ENCODE data around the gene FUBP1. TPM values are rescaled to one million over a fixed set of nuclear protein-coding genes. Genes with fewer than 3 reads are reported as not detected.

The FUBP1 gene
- total and polyA plus RNA-seq, 2 of the 13 experiments (the other 11 are each of a cell fraction or from before 2014, with no cell fraction given): 98.1 to 166 TPM

DNA sequence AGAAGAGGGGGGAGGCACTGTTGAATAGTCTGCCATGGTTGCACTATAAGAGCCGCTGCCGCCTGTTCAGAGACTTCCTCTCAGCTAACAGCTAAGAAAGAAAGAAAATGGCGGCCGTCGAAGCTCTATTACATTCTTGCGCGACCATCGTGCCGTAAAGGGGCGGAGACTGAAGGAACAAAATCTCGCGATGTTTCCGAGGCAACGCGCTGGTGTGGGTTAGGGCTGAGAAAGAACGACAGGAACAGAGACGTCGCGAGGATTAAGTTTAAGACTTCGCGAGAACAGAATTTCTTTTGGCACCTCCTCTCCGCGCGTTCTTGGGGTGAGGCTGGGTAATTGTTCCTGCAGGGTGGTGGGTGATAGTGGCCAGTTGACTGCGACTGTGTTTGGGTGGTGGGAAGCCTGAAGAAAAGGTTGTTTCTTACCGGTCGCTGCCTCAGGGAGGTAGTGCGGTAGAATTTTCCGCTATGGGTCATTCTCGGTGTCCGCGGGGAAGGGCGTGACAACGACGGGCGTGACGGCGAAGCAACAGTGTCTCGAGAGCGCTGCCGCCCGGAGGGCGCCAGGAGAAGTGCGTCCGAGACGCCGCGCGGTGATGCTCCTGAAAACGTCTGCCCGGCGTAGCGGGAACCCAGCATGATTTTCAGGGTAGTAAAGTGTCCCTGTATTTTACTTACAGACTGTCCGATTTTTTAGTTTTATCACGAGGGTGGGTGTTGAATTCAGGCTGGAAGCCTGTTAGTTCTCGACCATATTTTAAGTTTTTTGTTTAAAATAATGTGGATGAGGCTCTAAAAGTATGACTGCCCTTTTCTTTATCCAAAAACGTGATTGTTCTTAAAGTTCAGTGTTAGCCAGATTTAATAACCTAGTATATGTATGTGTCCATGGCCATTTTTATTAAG, at the start of gene FUBP1 (continued):
- TF ChIP-seq HOXA5 (CRISPR knock-in tag; IDR thresholded peaks at IDR 0.05) (no peak; the same call in 1 of the 2 replicates), SSRP1 (CRISPR knock-in tag; IDR thresholded peaks at IDR 0.05) (no peak), ZNF3 (CRISPR knock-in tag; IDR thresholded peaks at IDR 0.05) (no peak), REL (CRISPR knock-in tag; conservative IDR thresholded peaks at IDR 0.05) (0 out of 2 replicates have a peak, but pooled peaks have one; percentile 47), SNRNP70 (IDR thresholded peaks at IDR 0.05; ENCODE audit: low read depth, low read length) (no peak), GATAD1 (CRISPR knock-in tag; IDR thresholded peaks at IDR 0.05) (peak; percentile 79), SMAD1 (CRISPR knock-in tag; IDR thresholded peaks at IDR 0.05; ENCODE audit: borderline replicate concordance, low read depth) (no peak), GPN1 (CRISPR knock-in tag; IDR thresholded peaks at IDR 0.05; ENCODE audit: borderline replicate concordance) (no peak), ZNF256 (CRISPR knock-in tag; conservative IDR thresholded peaks at IDR 0.05) (no peak), ZNF615 (CRISPR knock-in tag; IDR thresholded peaks at IDR 0.05; ENCODE audit: borderline replicate concordance) (0 out of 2 replicates have a peak, but pooled peaks have one; percentile 74), HIVEP1 (CRISPR knock-in tag; IDR thresholded peaks at IDR 0.05) (0 out of 2 replicates have a peak, but pooled peaks have one; percentile 18), ZNF432 (CRISPR knock-in tag; IDR thresholded peaks at IDR 0.05; ENCODE audit: borderline replicate concordance) (no peak), ZNF737 (CRISPR knock-in tag; IDR thresholded peaks at IDR 0.05; ENCODE audit: borderline replicate concordance) (no peak), GABPA (IDR thresholded peaks at IDR 0.05; ENCODE audit: low read depth, low read length) (no peak), GABPA (CRISPR knock-in tag; IDR thresholded peaks at IDR 0.05; ENCODE audit: low read depth) (0 out of 2 replicates have a peak, but pooled peaks have one; percentile 4), NCOR1 (IDR thresholded peaks at IDR 0.05; ENCODE audit: borderline replicate concordance, low read length) (no peak; the same call in 1 of the 2 replicates), SMC3 (IDR thresholded peaks at IDR 0.05; ENCODE audit: low read length) (no peak), ZSCAN29 (CRISPR knock-in tag; conservative IDR thresholded peaks at IDR 0.05) (no peak; the same call in 1 of the 2 replicates), TBX2 (CRISPR knock-in tag; IDR thresholded peaks at IDR 0.05; ENCODE audit: borderline replicate concordance) (peak; percentile 85; the same call in 1 of the 2 replicates), TMF1 (CRISPR knock-in tag; IDR thresholded peaks at IDR 0.05; ENCODE audit: low read depth) (no peak), NCOA5 (CRISPR knock-in tag; IDR thresholded peaks at IDR 0.05) (no peak), FOXA3 (CRISPR knock-in tag; IDR thresholded peaks at IDR 0.05) (peak; percentile 32; the same call in 1 of the 2 replicates)
- TF ChIP-seq, protein P1, sequence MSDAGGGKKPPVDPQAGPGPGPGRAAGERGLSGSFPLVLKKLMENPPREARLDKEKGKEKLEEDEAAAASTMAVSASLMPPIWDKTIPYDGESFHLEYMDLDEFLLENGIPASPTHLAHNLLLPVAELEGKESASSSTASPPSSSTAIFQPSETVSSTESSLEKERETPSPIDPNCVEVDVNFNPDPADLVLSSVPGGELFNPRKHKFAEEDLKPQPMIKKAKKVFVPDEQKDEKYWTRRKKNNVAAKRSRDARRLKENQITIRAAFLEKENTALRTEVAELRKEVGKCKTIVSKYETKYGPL (CRISPR knock-in tag; IDR thresholded peaks at IDR 0.05): no peak
- TF ChIP-seq, protein P2, sequence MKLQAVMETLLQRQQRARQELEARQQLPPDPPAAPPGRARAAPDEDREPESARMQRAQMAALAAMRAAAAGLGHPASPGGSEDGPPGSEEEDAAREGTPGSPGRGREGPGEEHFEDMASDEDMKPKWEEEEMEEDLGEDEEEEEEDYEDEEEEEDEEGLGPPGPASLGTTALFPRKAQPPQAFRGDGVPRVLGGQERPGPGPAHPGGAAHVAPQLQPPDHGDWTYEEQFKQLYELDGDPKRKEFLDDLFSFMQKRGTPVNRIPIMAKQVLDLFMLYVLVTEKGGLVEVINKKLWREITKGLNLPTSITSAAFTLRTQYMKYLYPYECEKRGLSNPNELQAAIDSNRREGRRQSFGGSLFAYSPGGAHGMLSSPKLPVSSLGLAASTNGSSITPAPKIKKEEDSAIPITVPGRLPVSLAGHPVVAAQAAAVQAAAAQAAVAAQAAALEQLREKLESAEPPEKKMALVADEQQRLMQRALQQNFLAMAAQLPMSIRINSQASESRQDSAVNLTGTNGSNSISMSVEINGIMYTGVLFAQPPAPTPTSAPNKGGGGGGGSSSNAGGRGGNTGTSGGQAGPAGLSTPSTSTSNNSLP (IDR thresholded peaks at IDR 0.05; ENCODE audit: low read depth, low read length): no peak; the same call in 1 of the 2 replicates
- TF ChIP-seq, protein P3, sequence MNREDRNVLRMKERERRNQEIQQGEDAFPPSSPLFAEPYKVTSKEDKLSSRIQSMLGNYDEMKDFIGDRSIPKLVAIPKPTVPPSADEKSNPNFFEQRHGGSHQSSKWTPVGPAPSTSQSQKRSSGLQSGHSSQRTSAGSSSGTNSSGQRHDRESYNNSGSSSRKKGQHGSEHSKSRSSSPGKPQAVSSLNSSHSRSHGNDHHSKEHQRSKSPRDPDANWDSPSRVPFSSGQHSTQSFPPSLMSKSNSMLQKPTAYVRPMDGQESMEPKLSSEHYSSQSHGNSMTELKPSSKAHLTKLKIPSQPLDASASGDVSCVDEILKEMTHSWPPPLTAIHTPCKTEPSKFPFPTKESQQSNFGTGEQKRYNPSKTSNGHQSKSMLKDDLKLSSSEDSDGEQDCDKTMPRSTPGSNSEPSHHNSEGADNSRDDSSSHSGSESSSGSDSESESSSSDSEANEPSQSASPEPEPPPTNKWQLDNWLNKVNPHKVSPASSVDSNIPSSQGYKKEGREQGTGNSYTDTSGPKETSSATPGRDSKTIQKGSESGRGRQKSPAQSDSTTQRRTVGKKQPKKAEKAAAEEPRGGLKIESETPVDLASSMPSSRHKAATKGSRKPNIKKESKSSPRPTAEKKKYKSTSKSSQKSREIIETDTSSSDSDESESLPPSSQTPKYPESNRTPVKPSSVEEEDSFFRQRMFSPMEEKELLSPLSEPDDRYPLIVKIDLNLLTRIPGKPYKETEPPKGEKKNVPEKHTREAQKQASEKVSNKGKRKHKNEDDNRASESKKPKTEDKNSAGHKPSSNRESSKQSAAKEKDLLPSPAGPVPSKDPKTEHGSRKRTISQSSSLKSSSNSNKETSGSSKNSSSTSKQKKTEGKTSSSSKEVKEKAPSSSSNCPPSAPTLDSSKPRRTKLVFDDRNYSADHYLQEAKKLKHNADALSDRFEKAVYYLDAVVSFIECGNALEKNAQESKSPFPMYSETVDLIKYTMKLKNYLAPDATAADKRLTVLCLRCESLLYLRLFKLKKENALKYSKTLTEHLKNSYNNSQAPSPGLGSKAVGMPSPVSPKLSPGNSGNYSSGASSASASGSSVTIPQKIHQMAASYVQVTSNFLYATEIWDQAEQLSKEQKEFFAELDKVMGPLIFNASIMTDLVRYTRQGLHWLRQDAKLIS (CRISPR knock-in tag; IDR thresholded peaks at IDR 0.05): no peak
